H9 (cell line): ENCODE measurements around the gene NPM3. TPM values are rescaled to one million over a fixed set of nuclear protein-coding genes. Genes with fewer than 3 reads are reported as not detected.
A peak's percentile ranks its signal among the peaks of the same experiment; 100 is the strongest.

Experiments
- DNase-seq: peaks from one replicate; pipeline ENCODE4 v3.0.0-alpha.2; 2017
- H2AFZ ChIP-seq: one replicate; pipeline ENCODE4 v1.6.1; 2013; ENCODE audit warnings: mild to moderate bottlenecking, low read length, control low read depth, moderate library complexity
- H2AK5ac ChIP-seq: 2 replicates; pipeline ENCODE4 v1.6.1; 2013; ENCODE audit warnings: low read length, control low read depth, mixed read lengths; ENCODE audit not compliant: insufficient read length
- H2BK120ac ChIP-seq: one replicate; pipeline ENCODE4 v1.6.1; 2013; ENCODE audit warnings: low read depth, mild to moderate bottlenecking, low read length, control low read depth, inconsistent platforms; ENCODE audit not compliant: poor library complexity, severe bottlenecking
- H2BK12ac ChIP-seq: 2 replicates; pipeline ENCODE4 v1.6.1; 2013; ENCODE audit warnings: low read length, control low read depth, mixed read lengths, low read depth; ENCODE audit not compliant: insufficient read length
- H2BK15ac ChIP-seq: 2 replicates; pipeline ENCODE4 v1.6.1; 2013; ENCODE audit warnings: low read depth, low read length, control low read depth
- H2BK20ac ChIP-seq: one replicate; pipeline ENCODE4 v1.6.1; 2013; ENCODE audit warnings: low read depth, mild to moderate bottlenecking, low read length, control low read depth, inconsistent platforms; ENCODE audit not compliant: poor library complexity, severe bottlenecking
- H2BK5ac ChIP-seq: 2 replicates; pipeline ENCODE4 v1.6.1; 2013; ENCODE audit warnings: low read length, control low read depth, mixed read lengths; ENCODE audit not compliant: insufficient read length
- H3K14ac ChIP-seq: 2 replicates; pipeline ENCODE4 v1.6.1; 2013; ENCODE audit warnings: low read length, control low read depth; ENCODE audit not compliant: insufficient read depth
- H3K18ac ChIP-seq: 2 replicates; pipeline ENCODE4 v1.6.1; 2013; ENCODE audit warnings: low read depth, mild to moderate bottlenecking, mixed read lengths, low read length, control low read depth; ENCODE audit not compliant: insufficient read length
- H3K23ac ChIP-seq: 2 replicates; pipeline ENCODE4 v1.6.1; 2013; ENCODE audit warnings: low read length, control low read depth, mixed read lengths, low read depth; ENCODE audit not compliant: insufficient read length
- H3K23me2 ChIP-seq: 2 replicates; pipeline ENCODE4 v1.6.1; 2013; ENCODE audit warnings: low read depth, mild to moderate bottlenecking, mixed read lengths, low read length, control low read depth; ENCODE audit not compliant: insufficient read length, poor library complexity, severe bottlenecking
- H3K27ac ChIP-seq: 2 replicates; pipeline ENCODE4 v1.5.1; 2013; ENCODE audit warnings: low read length, control low read depth, mixed read lengths, low read depth; ENCODE audit not compliant: insufficient read length
- H3K27me3 ChIP-seq: 2 replicates; pipeline ENCODE4 v1.6.1; 2013; ENCODE audit warnings: low read length, control low read depth, inconsistent platforms; ENCODE audit not compliant: insufficient read depth
- H3K4ac ChIP-seq: 2 replicates; pipeline ENCODE4 v1.6.1; 2013; ENCODE audit warnings: low read depth, mild to moderate bottlenecking, control low read depth, inconsistent platforms, low read length, moderate library complexity
- H3K4me1 ChIP-seq: 2 replicates; pipeline ENCODE4 v1.6.1; 2013; ENCODE audit warnings: low read length, control low read depth, inconsistent platforms; ENCODE audit not compliant: insufficient read depth
- H3K4me2 ChIP-seq: 2 replicates; pipeline ENCODE4 v1.6.1; 2013; ENCODE audit warnings: low read length, control low read depth, mixed read lengths; ENCODE audit not compliant: insufficient read length, insufficient read depth
- H3K56ac ChIP-seq: 2 replicates; pipeline ENCODE4 v1.6.1; 2013; ENCODE audit warnings: low read depth, mild to moderate bottlenecking, mixed read lengths, low read length, control low read depth; ENCODE audit not compliant: insufficient read length
- H3K79me1 ChIP-seq: 2 replicates; pipeline ENCODE4 v1.6.1; 2013; ENCODE audit warnings: low read depth, mild to moderate bottlenecking, moderate library complexity, low read length, control low read depth, inconsistent platforms; ENCODE audit not compliant: insufficient read depth, poor library complexity, severe bottlenecking
- H3K79me2 ChIP-seq: 2 replicates; pipeline ENCODE4 v1.6.1; 2013; ENCODE audit warnings: low read length, control low read depth, inconsistent platforms; ENCODE audit not compliant: insufficient read depth
- H3K9ac ChIP-seq: 2 replicates; pipeline ENCODE4 v1.6.1; 2013; ENCODE audit warnings: low read length, control low read depth, mixed read lengths; ENCODE audit not compliant: insufficient read length; ENCODE audit errors: extremely low read depth
- H3K9me3 ChIP-seq: one replicate; pipeline ENCODE4 v1.6.1; 2013; ENCODE audit warnings: low read depth, low read length, inconsistent platforms; ENCODE audit not compliant: control insufficient read depth
- H3T11ph ChIP-seq: one replicate; pipeline ENCODE4 v1.6.1; 2013; ENCODE audit warnings: mild to moderate bottlenecking, low read length, control low read depth, inconsistent platforms
- H4K20me1 ChIP-seq: one replicate; pipeline ENCODE4 v1.6.1; 2013; ENCODE audit not compliant: control insufficient read depth, insufficient read length, insufficient read depth
- H4K5ac ChIP-seq: 2 replicates; pipeline ENCODE4 v1.6.1; 2013; ENCODE audit warnings: low read depth, mild to moderate bottlenecking, mixed read lengths, low read length, control low read depth; ENCODE audit not compliant: insufficient read length
- H4K8ac ChIP-seq: replicated peaks from 2 replicates; pipeline ENCODE4 v1.6.1; 2013; ENCODE audit warnings: low read length, control low read depth, mixed read lengths, low read depth; ENCODE audit not compliant: insufficient read length
- H4K91ac ChIP-seq: 2 replicates; pipeline ENCODE4 v1.6.1; 2013; ENCODE audit warnings: low read depth, mild to moderate bottlenecking, moderate library complexity, mixed read lengths, low read length, control low read depth; ENCODE audit not compliant: insufficient read length
- H3K27ac Mint-ChIP-seq, 3 experiments: 2 replicates in 2 of 3; 3 replicates in 1 of 3; pipeline ENCODE4 v1.8.0; 2020 to 2021; ENCODE audit warnings: mixed read lengths in 3 of 3, mild to moderate bottlenecking in 1 of 3, moderate library complexity in 1 of 3
- H3K27me3 Mint-ChIP-seq: 2 replicates; pipeline ENCODE4 v1.8.0; 2021; ENCODE audit warnings: low read depth, mild to moderate bottlenecking, moderate library complexity, mixed read lengths
- H3K36me3 Mint-ChIP-seq, 3 experiments: 2 replicates in 2 of 3; 3 replicates in 1 of 3; pipeline ENCODE4 v1.8.0; 2020 to 2021; ENCODE audit warnings: low read depth in 3 of 3, mixed read lengths in 3 of 3; ENCODE audit not compliant: insufficient read depth in 1 of 3
- H3K4me1 Mint-ChIP-seq, 2 experiments: 2 replicates each; pipeline ENCODE4 v1.8.0; 2020; ENCODE audit warnings: mixed read lengths in 2 of 2
- H3K4me3 Mint-ChIP-seq, 2 experiments: 2 replicates in 1 of 2; 3 replicates in 1 of 2; pipeline ENCODE4 v1.8.0; 2020 to 2021; ENCODE audit warnings: mild to moderate bottlenecking in 2 of 2, mixed read lengths in 2 of 2, moderate library complexity in 1 of 2
- H3K9me3 Mint-ChIP-seq, 2 experiments: 2 replicates in 1 of 2; 3 replicates in 1 of 2; pipeline ENCODE4 v1.8.0; 2020; ENCODE audit warnings: mild to moderate bottlenecking in 2 of 2, mixed read lengths in 2 of 2, moderate library complexity in 1 of 2
- WGBS: extraction: QIAGEN DNeasy Blood & Tissue Kit; methylation state at CpG from one replicate; pipeline ENCODE4 v1.1.7; 2013; ENCODE audit warnings: missing lambda C conversion rate, low lambda C conversion rate, mixed read lengths; ENCODE audit not compliant: insufficient read length; ENCODE audit errors: extremely low coverage; 5-methylcytosine and 5-hydroxymethylcytosine counted together
- total RNA-seq: library from RNA; stranded (reverse); gene quantifications from 2 replicates; pipeline ENCODE4 v1.2.1, GENCODE V29; 2021
- TF ChIP-seq, protein P1 (sequence below): fragments of 200-600 bp; sonication (generic); conservative IDR thresholded peaks from 3 replicates; pipeline ENCODE4 v1.8.0; 2021; ENCODE audit warnings: antibody characterized with exemption, mild to moderate bottlenecking

The NPM3 gene
- total RNA-seq, 1 experiment from 2014 or later = 133 TPM

DNA sequence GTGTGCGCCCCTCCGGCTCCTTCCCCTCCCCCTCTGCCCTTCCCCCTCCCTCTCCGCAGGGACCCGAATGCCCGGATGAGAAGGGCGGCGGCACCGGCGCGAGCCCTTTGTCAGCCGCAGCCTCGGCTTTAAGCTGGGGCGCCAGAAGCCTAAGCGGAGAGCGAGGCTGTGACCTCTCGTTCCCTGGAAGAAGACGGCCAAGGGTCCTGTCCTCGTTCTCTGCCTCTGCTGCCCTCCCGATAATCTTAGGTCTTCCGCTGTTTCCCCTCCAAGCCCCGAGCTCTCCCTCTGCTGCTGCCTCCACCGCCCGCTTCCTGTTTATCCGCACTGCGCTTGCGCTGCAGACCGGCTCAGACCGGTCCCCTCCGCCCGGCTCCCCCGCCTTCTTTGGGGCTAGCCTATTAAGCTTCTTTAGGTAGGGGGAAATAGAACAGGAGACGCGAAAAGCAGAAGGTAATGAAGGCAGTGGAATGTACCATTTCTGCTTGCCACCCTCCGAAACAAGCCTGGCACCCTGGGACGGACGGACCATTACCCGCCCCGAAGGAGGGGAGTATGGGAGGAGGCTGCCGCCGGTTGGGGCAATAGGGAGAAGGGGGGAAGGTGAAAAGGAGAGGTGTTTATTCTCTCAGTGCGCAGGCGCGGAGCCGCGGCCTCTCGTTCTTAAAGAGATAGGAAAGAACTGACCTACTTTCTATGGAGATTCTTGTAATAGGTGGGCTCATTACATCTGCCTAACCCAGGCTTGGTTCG, 35.0 kb upstream of the NPM3 start, which contains the start of gene OGA:
OGA (minus strand) TSS at position 326 of the 753 bp plus-strand sequence. CDS start 422 bp downstream, outside the sequence.
- Histone ChIP-seq H2AK5ac (no peak within 1 kb of the TSS), H3K9ac (peak within 1 kb of the TSS; percentile 99), H3K4ac (no peak within 1 kb of the TSS; the same call in 1 of the 2 replicates), H2BK15ac (no peak within 1 kb of the TSS), H2BK12ac (no peak within 1 kb of the TSS), H4K8ac (no peak within 1 kb of the TSS), H3K79me2 (peaks cover 36% of the 10 kb centered on the region), H4K5ac (peak within 1 kb of the TSS; percentile 69), H3K56ac (peak within 1 kb of the TSS; percentile 38), H3K23me2 (peaks cover 12% of the 10 kb centered on the region), H3K9me3 (no peaks in the 10 kb centered on the region), H2BK5ac (peak within 1 kb of the TSS; percentile 94), H3K27ac (peak within 1 kb of the TSS; percentile 90), H3K23ac (no peak within 1 kb of the TSS), H3K4me1 (peaks cover 4% of the 10 kb centered on the region; the same call in 1 of the 2 replicates), H4K20me1 (no peaks in the 10 kb centered on the region), H4K91ac (no peak within 1 kb of the TSS), H3K18ac (peak within 1 kb of the TSS; percentile 99), H2BK120ac (no peak within 1 kb of the TSS), H2BK20ac (no peak within 1 kb of the TSS), H2AFZ (no peak within 1 kb of the TSS), H3K27me3 (no peaks in the 10 kb centered on the region), H3K79me1 (no peaks in the 10 kb centered on the region), H3K4me2 (peak within 1 kb of the TSS; percentile 96), H3T11ph (no peak within 1 kb of the TSS), H3K14ac (peak within 1 kb of the TSS; percentile 99)
- peaks cover 27 to 34% of the 10 kb centered on the region in 2 experiments for H3K4me1 Mint-ChIP-seq
- H3K36me3 Mint-ChIP-seq = peaks cover 2 to 12% (median 3%) of the 10 kb centered on the region in 3 experiments; a peak in 5 of 7 replicates
- no peaks in the 10 kb centered on the region for H3K9me3 Mint-ChIP-seq
- no CpG with 5 or more reads among the region's 47 CpGs for WGBS
- DNase-seq = peak; percentile 99
- H3K4me3 Mint-ChIP-seq = peak within 1 kb of the TSS; percentile 92 to 97
- H3K27ac Mint-ChIP-seq = peak within 1 kb of the TSS; percentile 100
- no peaks in the 10 kb centered on the region for H3K27me3 Mint-ChIP-seq
- TF ChIP-seq, protein P1, sequence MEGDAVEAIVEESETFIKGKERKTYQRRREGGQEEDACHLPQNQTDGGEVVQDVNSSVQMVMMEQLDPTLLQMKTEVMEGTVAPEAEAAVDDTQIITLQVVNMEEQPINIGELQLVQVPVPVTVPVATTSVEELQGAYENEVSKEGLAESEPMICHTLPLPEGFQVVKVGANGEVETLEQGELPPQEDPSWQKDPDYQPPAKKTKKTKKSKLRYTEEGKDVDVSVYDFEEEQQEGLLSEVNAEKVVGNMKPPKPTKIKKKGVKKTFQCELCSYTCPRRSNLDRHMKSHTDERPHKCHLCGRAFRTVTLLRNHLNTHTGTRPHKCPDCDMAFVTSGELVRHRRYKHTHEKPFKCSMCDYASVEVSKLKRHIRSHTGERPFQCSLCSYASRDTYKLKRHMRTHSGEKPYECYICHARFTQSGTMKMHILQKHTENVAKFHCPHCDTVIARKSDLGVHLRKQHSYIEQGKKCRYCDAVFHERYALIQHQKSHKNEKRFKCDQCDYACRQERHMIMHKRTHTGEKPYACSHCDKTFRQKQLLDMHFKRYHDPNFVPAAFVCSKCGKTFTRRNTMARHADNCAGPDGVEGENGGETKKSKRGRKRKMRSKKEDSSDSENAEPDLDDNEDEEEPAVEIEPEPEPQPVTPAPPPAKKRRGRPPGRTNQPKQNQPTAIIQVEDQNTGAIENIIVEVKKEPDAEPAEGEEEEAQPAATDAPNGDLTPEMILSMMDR = no peak
